ENCODE results near the gene MRPL32.

The MRPL32 gene

GRCh38 chr7:42972699-42973500 lies 40.7 kb downstream of the MRPL32 start:
- H3K27ac ChIP-seq, result no peak overlapping the region

GRCh38 chr7:42976371-42976770 lies 44.2 kb downstream of the MRPL32 start:
- TF ChIP-seq CTCF (IDR thresholded peaks at IDR 0.05) (no peak), ZFX (IDR thresholded peaks at IDR 0.05; ENCODE audit: borderline replicate concordance) (no peak)
- H3K27ac ChIP-seq, result no peak overlapping the region

More at GRCh38 chr7:42972699-42973500, 40.7 kb downstream of the MRPL32 start:
- TF ChIP-seq ZFX (IDR thresholded peaks at IDR 0.05; ENCODE audit: borderline replicate concordance), result no peak
- no peak for TF ChIP-seq CTCF (IDR thresholded peaks at IDR 0.05)

- TF ChIP-seq ZFX (IDR thresholded peaks at IDR 0.05; ENCODE audit: borderline replicate concordance), result no peak
- TF ChIP-seq CTCF (IDR thresholded peaks at IDR 0.05), result no peak
- H3K27ac ChIP-seq, result no peak overlapping the region
Observed at GRCh38 chr7:42978496-42978895, 46.3 kb downstream of the MRPL32 start.

- TF ChIP-seq CTCF (IDR thresholded peaks at IDR 0.05), result no peak
- no peak for TF ChIP-seq ZFX (IDR thresholded peaks at IDR 0.05; ENCODE audit: borderline replicate concordance)
- no peak overlapping the region for H3K27ac ChIP-seq
Observed at GRCh38 chr7:42980084-42980483, 47.9 kb downstream of the MRPL32 start.

GRCh38 chr7:42980514-42980913 lies 48.3 kb downstream of the MRPL32 start:
- H3K27ac ChIP-seq, result no peak overlapping the region
- no peak for TF ChIP-seq CTCF (IDR thresholded peaks at IDR 0.05)
- no peak for TF ChIP-seq ZFX (IDR thresholded peaks at IDR 0.05; ENCODE audit: borderline replicate concordance)

- H3K27ac ChIP-seq, result no peak overlapping the region
- TF ChIP-seq CTCF (IDR thresholded peaks at IDR 0.05) (no peak), ZFX (IDR thresholded peaks at IDR 0.05; ENCODE audit: borderline replicate concordance) (no peak)
Observed at GRCh38 chr7:42981601-42982000, 49.4 kb downstream of the MRPL32 start.

GRCh38 chr7:42982604-42983115 lies 50.5 kb downstream of the MRPL32 start:
- H3K27ac ChIP-seq, result no peak overlapping the region
- TF ChIP-seq CTCF (IDR thresholded peaks at IDR 0.05) (0 out of 2 replicates have a peak, but pooled peaks have one; percentile 7), ZFX (IDR thresholded peaks at IDR 0.05; ENCODE audit: borderline replicate concordance) (no peak)

Data from 22Rv1 (cell line).